ENCODE measurements around the gene MGMT.

MGMT gene

GRCh38 chr10:129766611-129767550, 299.8 kb downstream of the MGMT start:
- no peak for DNase-seq

- no peak for DNase-seq
These were observed 300.7 kb downstream of the MGMT start for GRCh38 chr10:129767751-129768150.

- no peak for DNase-seq
These were observed 301.7 kb downstream of the MGMT start for GRCh38 chr10:129768437-129769355.

- DNase-seq, result no peak
These were observed 302.5 kb downstream of the MGMT start for GRCh38 chr10:129769381-129770116.

GRCh38 chr10:129770286-129770685, 303.2 kb downstream of the MGMT start:
- no peak for DNase-seq

- DNase-seq, result no peak
These were observed 304.0 kb downstream of the MGMT start for GRCh38 chr10:129771024-129771423.

- DNase-seq, result no peak
These were observed 304.5 kb downstream of the MGMT start for GRCh38 chr10:129771576-129771975.

GRCh38 chr10:129771991-129772431, 305.0 kb downstream of the MGMT start:
- DNase-seq, result no peak

- DNase-seq, result no peak
These were observed 305.7 kb downstream of the MGMT start for GRCh38 chr10:129772468-129773358.

- no peak for DNase-seq
These were observed 306.4 kb downstream of the MGMT start for GRCh38 chr10:129773359-129773990.

GRCh38 chr10:129774082-129774735, 307.2 kb downstream of the MGMT start:
- no peak for DNase-seq

- DNase-seq, result no peak
These were observed 307.8 kb downstream of the MGMT start for GRCh38 chr10:129774736-129775401.

- no peak for DNase-seq
These were observed 308.6 kb downstream of the MGMT start for GRCh38 chr10:129775681-129776080.

- no peak for DNase-seq
These were observed 310.6 kb downstream of the MGMT start for GRCh38 chr10:129777687-129778086.

GRCh38 chr10:129778571-129778970, 311.5 kb downstream of the MGMT start:
- no peak for DNase-seq

- no peak for DNase-seq
These were observed 312.4 kb downstream of the MGMT start for GRCh38 chr10:129779126-129780111.

GRCh38 chr10:129780198-129780597, 313.2 kb downstream of the MGMT start:
- DNase-seq, result no peak

GRCh38 chr10:129780901-129781795, 314.1 kb downstream of the MGMT start:
- no peak for DNase-seq
